HG03097 (cell line): ENCODE data around the gene SLC29A3.
"Not testable (repeated sequence)": the region's sequence is repeated elsewhere in the genome, so short reads cannot be mapped to it uniquely, and the experiment has no call there.

ENCODE experiments used
- ATAC-seq: cut with Tn5 transposase; IDR thresholded peaks from one replicate; pipeline ENCODE4 v1.9.1; 2021; ENCODE audit not compliant: unreplicated experiment, low FRiP score

Gene SLC29A3

DNA sequence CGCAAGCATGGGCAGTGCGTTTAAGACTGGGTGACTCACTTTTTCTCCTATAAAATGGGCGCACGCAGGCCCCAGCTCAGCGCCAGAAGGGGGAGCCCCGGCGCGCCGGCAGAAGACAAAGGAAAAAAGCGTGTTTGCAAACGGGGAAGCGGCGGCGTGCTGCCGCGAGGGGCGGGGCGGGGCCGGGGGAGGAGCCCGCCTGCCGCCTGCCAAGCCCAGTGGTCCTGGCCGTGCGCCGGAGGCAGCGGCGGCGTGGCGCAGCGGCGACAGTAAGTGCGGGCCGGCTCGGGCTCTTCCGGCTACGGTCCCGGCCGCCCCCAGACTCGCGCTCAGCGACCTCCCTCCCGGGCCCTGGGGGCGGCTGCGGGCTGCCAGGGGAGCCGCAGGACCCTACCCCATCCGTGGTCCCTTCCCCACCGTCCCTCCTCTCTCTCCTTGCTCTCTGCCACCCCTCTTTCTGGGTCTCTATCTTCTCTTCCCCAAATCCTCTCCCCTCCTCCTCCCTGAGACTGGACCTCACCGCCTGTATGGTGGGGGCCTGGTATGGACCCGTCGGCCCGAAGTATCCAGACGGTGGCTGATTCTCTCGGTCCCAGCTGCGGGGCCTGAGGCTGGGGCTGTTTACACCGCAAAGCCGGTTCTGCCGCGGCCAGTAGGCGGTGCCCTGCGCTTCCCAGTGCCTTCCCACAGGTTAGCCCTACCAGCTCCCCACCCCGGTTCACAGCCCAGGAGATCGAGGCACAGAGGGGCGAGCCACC is at the start of gene SLC29A3:
TSS of gene SLC29A3 (plus strand) at position 218 of the 758 bp plus-strand sequence. CDS start at position 269, 51 bp downstream.
- ATAC-seq: peak; percentile 47

DNA sequence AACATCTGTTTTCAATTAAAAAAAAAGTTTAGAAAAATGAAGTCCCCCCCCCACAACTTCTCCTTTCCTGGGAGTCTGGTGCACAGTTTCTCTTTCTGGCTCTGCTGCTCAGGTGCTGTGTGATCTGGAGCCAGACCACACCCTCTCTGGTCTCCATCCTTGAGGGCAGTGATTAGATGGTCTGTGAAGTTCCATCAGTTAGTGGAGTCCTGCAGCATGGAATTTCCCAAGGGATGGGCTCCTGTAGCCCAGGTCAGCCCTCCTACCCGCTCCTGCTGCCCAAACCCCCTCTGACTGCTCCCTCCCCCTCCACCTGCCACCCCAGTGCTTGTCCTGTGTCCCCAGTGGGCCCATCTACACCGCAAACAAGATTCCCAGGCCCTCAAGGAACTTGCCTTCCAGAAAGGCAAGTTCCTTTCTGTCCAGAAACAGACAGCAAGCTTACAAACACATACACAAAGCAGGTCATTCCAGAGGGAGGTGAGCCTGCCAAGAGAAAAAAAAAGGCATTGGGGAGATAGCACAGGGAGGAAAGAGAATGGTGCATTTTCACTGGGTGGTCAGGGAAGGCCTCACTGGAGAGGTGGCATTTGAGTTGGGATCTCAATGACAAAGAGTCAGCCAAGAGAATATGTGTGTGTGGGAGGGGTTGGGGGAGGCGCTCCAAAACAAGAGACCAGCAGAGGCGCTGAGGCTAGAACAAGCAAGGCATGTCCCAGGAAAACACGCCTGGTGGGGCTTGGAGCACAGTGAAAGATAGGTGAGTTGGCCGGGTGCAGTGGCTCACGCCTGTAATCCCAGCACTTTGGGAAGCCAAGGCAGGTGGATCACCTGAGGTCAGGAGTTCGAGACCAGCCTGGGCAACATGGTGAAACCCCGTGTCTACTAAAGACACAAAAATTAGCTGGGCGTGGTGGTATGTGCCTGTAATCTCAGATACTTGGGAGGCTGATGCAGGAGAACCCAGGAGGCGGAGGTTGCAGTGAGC is 49.5 kb upstream of the SLC29A3 start:
- ATAC-seq: no peak

DNA sequence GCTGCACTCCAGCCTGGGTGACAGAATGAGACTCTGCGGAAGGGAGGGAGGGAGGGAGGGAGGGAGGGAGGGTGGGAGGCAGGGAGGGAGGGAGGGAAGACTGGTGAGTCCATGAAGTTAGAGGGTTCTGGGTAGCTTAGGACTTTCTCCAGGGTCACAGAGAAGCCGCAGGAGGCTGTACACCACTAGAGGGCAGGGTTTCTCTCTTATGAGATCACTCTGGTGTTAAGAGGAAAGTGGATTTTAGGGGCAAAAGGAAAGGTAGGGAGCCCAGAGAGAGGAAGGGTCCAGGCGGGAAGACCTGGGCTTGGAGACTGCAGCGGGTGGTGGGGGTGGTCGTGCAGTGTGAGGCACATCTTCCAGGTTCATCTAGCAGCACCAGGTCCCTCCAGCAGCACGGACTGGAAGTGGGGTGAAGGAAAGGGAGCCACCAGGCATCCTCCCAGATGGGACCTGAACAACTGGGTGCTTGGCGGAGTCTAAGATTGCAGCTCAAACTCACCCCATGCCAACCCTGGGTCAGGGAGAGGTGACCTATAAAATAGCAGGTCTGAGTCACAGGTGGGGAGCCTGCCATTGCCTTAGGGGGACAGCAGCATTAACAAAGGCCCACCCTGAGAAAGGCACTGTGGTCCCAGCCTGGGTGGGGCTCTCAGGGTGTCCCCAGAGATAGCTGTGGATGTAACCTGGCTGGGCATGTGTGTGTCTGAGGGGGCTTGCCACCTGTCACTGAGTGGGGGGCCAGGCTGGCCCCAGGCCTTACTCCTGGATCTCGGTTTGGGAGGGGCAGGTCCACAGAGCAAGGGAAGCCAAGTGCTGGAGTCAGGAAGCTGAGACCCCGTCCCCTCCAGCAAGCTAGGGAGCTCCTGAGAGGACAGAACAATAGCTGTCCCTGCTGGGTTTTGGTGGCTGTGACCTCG is 48.5 kb upstream of the SLC29A3 start:
- no peak for ATAC-seq

DNA sequence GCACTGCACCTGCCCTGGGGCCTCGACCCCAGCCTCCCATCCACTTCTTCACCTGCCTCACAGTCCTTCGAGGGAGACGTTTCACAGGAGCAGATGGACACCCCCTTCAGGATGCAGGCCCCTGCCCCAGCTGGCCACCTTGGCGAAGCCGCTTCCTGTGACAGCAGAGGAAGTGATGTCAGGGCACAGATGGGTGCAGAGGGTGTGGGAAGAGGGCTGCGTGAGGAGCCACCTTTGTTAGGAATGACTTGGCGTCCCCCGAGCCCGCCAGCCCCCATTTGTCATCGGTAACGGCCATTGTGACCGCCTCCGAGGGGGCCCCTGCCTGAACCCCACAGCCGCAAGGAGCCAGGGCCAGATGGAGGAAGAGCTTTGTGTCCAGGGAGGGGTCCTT is 47.4 kb upstream of the SLC29A3 start:
- no peak for ATAC-seq

DNA sequence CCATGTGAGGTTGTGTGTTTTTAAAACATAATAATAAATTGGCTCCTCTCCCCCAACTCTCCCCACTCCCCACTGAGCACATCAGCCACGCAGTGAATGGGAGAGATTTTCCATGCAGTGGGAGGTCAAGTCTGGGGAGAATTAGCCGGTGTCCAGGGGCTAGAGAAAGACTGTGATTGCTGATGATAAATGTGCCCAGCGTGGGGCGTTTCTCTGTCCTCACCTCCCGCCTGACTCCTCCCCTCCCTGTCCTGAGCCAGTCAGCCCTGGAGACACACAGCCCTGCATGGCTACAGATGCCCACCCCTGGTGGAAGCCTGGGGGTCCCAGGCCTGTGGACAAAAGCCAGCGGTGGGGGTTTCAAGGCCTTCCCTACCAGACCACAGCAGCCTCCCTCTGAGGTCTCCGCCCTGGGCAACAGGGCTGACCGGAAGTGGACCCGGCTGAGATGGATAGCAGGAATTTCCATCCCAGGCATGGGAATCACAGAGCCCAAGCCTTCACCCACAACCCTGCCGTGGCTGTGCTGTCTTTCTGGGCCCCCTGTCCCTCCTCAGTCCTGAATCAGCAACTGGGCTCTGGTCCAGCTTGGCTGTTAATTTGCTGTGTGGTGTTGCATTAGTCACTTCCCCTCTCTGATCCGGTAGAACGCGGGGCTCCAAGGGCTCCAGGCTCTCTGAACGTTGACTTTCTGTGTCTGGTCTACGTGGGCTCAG is 46.8 kb upstream of the SLC29A3 start:
- no peak for ATAC-seq

DNA sequence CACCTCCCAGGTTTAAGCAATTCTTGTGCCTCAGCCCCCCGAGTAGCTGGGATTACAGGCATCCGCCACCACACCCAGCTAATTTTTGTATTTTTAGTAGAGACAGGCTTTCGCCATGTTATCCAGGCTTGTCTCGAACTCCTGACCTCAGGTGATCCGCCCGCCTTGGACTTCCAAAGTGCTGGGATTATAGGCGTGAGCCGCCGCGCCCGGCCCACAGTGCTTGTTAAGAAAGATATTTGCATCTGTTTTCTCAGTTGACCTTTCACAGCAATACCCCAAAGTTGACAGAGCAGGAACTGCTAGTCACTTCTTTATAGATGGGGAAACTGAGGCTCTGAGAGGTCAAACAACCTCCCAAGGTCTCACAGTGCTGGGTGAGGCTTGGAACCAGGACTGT is 46.1 kb upstream of the SLC29A3 start:
- ATAC-seq: not testable (repeated sequence)

DNA sequence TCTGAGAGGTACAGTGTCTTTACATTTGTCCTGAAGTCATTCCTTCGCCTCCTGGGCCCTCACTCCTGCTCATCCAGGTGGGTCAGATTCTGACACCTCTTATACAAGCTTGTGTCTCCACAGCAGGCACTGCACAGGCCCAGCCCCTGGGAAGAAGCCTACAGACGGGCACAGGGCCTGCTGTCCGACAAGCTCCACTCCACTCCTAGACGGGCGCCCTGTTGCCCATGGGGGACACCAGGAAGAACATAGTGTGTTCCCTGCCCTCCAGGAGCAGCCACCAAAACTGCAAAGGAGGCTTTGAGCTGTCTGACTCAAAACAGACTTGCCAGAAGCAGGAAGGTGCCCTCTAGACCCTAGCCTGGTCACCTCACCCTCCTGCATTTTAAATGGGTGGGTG is 45.6 kb upstream of the SLC29A3 start:
- ATAC-seq: no peak

DNA sequence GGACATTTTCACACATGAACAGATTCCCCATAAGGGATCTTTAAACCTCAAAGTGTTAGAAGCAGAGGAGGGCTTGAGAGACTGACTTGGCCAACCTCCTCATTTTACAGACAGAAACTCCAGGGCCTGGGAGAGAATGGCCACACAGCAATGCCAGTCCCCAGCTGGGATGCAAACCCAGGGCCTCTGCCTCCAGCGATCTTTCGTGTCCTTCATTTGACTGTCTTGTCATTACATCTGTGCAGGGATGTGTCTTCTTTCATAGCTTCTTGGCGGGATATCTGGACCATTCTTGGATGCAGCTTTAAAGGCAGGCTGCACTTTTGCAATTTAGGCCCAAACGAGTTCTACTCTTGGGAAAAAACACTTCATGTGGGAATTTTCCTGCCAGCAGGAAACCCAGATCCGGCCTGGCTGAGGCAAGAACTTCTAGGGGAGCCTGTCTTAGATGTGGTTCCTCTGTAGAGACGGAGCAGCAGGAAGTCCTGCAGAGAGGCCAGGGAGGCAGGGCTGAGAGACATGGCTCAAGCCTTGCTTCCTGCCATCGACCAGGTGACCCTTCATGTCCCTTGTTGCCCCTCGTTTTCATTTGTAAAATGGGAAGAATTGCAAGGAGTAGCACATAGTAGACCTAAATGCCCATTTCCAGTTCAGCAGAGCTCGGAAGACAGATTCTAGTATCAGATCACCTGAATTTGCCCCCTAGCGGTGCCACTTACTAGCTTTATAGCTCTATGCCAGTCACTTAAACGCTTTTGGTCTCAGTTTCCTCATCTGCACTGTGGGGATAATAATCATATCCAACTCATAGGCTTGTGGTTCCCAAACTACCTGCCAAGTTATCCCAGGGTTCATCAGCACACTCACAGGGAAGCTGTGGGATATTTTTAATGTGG is 43.9 kb upstream of the SLC29A3 start:
- no peak for ATAC-seq

DNA sequence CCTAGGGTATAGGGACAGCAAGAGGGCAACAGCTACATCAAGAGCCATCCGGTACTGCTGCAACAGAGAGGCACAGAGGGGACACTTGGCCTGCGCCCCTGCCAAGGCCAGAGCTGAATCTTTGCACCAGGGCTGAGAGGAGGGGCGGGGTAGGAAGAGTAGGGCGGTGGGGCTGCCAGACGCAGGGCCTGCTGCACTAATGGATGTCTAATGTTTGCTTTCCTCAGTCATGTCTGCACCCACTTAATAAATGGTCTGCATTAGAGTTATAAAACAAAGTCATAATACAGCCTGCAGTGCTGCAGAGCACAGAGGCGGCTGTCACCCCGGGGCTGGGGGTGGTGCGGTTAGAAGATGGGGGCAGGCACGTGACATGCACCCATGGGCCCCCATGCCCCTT is 42.2 kb upstream of the SLC29A3 start:
- ATAC-seq: no peak

DNA sequence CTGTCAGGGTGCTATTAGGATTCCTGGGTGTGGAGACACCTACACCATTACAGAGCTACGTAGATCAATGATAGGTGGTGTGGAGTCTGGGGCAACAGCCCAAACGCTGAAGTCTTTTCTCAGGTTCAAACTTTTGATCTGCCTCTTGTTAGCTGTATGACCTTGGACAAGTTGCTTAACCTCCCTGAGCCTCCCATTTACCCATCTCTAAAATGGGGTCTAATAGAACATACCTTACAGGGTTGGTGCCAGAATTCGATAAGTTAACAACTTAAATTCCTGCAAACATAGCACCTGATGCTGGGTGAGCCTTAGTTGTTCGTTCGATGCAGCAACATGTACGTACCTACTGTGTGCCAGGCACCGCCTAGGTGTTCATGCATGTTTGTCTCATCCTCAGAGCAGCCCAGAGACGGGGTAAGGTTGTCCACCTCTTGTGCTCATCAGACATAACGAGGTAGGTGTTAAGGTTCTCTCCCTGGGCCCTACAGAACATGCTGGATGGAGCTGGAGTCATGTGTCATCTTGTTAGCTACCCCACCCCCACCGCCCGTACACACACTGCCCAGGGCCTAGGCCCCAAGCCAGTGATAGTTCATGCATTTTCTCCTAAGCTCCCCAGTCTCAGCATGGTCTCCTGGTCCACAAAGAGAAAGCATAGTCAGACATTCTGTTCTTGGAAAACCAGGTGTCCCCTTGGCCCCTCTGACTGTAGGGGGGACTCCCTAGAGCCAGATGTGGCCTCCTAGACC is 41.0 kb upstream of the SLC29A3 start:
- ATAC-seq: no peak

DNA sequence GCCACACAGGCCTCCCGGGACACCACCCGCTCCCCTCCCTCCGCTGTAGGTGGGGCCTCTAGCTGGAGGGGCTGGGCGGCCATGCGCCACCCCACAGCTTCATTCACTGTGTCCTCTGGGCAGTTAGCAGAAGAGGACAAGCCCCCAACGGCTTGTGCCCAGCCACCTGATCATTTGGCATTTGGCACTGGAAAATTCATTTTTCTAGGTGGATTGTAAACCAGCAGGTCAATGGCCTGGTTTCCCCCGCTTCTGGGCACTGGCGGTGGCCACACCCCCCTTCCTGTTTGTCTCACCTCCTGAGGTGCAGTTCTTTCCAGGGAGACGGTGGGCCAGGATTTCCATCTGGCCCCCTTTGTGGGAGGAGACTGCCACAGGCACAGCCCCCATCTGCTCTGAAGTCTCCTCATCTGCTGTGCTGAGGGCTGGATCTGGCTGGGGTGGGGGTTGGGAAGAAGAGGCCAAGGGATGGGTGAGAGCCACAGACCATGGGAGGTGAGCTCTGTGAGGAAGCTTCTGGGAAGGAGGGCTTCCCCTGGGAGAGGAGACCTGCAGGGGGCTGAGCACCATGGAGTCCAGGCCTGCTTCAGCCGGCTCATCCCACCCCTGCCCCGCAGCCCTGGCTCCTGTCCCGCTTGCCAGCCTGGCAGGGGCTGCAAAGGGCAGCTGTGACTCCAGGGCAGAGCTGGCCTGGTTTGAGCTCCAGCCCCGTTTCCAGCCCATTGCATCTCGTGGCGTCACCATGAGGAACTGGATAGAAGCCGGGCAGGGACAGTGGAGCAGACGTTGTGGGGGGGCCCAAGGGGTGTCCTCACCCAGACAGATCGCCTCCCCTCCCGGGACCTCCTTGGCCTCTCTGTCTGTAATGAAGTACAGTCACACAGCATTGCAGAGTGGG is 40.1 kb upstream of the SLC29A3 start:
- no peak for ATAC-seq

DNA sequence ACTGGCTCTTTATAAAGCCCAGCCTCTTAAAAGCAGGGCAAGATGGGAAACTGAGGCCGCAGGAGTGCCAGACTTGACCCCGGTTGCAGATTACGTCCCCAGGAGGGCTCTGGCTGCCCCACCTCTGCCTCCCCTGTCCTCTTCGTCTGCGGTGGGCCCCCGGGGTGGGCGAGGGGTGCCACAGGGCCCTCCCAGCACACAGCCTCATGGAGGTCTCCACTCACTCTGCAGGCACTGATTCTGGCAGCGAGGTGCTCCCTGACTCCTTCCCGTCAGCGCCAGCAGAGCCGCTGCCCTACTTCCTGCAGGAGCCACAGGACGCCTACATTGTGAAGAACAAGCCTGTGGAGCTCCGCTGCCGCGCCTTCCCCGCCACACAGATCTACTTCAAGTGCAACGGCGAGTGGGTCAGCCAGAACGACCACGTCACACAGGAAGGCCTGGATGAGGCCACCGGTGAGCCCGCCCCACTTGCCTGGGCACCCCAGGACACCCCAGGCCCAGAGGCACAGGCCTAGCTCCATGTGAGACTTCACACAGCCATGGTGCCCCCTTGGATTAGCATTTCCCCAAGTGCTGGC is 39.4 kb upstream of the SLC29A3 start:
- no peak for ATAC-seq

DNA sequence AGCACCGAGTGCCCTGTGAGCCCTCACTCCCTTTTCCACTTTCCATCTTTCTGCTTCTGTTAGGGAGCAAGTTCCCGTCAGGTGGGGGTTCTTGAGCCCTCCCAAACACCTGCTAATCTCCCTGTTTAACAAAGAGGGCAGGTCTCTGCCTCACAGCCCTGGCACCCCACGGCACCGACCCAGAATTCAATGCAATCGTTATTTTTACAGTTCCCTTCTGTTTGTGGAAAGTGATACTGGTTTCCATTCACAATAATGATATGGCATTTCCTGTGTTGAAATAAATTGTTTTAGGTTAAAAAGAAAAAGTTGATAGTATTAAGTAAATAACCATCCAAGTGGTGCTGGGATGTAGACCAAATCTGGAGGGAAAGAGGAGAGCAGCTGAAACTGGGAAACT is 38.8 kb upstream of the SLC29A3 start:
- no peak for ATAC-seq

DNA sequence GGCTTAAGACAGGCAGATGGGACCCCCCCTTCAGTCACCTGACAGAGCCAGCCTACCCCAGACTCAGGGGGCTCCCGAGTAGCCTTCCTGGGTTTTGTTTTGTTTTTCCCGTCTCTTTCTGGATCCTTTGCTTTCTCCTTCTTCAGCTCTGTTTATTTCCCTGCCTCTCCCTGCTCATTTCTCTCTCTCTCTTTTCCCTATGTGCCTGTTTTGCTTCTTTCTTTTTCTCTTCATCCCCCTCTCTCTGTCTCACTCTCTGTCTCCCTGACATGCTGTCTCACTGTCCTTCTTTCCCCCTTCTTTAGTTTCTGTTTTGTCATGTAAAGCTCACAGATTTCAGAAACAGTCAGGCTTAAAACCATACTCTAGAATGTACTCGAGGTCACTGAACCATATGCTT is 38.2 kb upstream of the SLC29A3 start:
- no peak for ATAC-seq

DNA sequence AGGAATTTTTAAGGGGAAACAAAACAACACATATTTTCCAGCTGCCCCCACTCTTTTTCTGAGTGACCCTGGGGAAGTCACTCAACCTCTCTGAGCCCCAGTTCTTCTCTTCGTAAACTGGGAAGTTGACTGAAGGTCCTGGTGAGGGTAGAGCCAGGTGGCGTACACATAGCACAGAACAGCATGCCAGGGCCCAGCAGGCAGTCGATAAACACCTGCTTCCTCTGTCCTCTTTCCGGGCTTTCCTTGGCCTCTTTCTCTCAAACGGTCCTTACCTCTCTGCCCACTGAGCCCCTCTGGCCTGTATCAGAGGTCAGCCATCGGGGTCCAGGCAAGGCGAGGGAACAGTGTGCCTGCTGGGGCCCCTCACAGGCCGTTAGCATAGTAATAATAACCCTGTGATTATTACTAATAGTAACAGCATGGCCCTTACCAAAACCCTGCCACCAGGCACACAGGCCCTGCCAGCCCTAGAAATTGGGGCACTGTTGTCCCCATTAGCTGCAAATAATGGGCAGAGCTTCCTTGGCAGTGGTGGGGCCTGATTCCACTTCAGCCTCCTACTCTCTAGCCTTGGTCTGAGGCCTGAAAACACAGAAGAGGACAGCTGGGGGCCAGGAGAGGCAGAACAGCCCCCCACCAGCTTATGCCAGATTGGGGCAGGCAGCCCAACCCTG is 37.3 kb upstream of the SLC29A3 start:
- no peak for ATAC-seq

DNA sequence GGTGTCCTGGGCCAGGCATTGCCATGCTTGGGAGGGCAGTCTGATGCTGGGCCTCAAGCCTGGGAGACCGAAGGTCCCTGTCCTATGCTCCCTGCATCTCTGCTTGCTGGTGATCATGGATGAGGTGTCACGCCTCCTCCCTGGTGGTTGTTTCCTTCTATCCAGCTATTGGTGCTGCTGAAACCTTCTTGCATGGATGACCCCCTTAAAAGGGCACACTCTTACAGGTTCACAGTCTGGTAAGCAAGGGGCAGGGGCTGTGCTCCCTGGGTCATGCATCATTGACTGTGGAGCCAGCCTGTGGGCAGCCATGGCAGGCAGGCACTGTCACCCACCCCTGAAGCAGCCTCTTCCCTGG is 36.8 kb upstream of the SLC29A3 start:
- no peak for ATAC-seq
